ENCODE results near the gene PNMT. TPM values are rescaled to one million over a fixed set of nuclear protein-coding genes. Genes with fewer than 3 reads are reported as not detected.

Gene PNMT
- total RNA-seq, 3 donors from 2014 or later, result 0.23 to 2.0 (median 1.5) TPM

GRCh38 chr17:39714234-39714633 is 46.0 kb downstream of the PNMT start:
- intact Hi-C loops (cut with DNase I, micrococcal nuclease), result no loop called here
- Histone ChIP-seq H3K36me3 (ENCODE audit: low read depth) (peaks cover 4% of the 10 kb centered on the region), H3K4me3 (no peak overlapping the region), H3K4me1 (ENCODE audit: low read depth) (peaks cover 22% of the 10 kb centered on the region), H3K9me3 (no peaks in the 10 kb centered on the region)
- ATAC-seq (no peak), DNase-seq (peak in 1 of 3 donors; percentile 7)
- no peak for TF ChIP-seq CTCF (IDR thresholded peaks at IDR 0.05)

- no peak for ATAC-seq
- TF ChIP-seq CTCF (IDR thresholded peaks at IDR 0.05), result no peak
- H3K4me1 ChIP-seq (ENCODE audit: low read depth), result peaks cover 22% of the 10 kb centered on the region
- peak in 1 of 3 donors; percentile 51 for DNase-seq
- H3K4me3 ChIP-seq, result no peak overlapping the region
- intact Hi-C loops (cut with DNase I, micrococcal nuclease), result no loop called here
- H3K36me3 ChIP-seq (ENCODE audit: low read depth), result peaks cover 4% of the 10 kb centered on the region
- H3K9me3 ChIP-seq, result no peaks in the 10 kb centered on the region
Observed at GRCh38 chr17:39715375-39716072, 47.3 kb downstream of the PNMT start.

GRCh38 chr17:39716073-39716818 is 48.0 kb downstream of the PNMT start:
- Histone ChIP-seq H3K4me1 (ENCODE audit: low read depth) (peaks cover 22% of the 10 kb centered on the region), H3K9me3 (no peaks in the 10 kb centered on the region), H3K36me3 (ENCODE audit: low read depth) (peaks cover 4% of the 10 kb centered on the region), H3K4me3 (no peak overlapping the region)
- intact Hi-C loops (cut with DNase I, micrococcal nuclease), result no loop called here
- DNase-seq (peak in 2 of 3 donors; percentile 53 to 57), ATAC-seq (peak; percentile 48)
- no peak for TF ChIP-seq CTCF (IDR thresholded peaks at IDR 0.05)

GRCh38 chr17:39716879-39717536 is 48.8 kb downstream of the PNMT start:
- peak; percentile 93 for ATAC-seq
- TF ChIP-seq CTCF (IDR thresholded peaks at IDR 0.05), result no peak
- peaks cover 2% of the 10 kb centered on the region for H3K36me3 ChIP-seq (ENCODE audit: low read depth)
- peaks cover 22% of the 10 kb centered on the region for H3K4me1 ChIP-seq (ENCODE audit: low read depth)
- H3K9me3 ChIP-seq, result no peaks in the 10 kb centered on the region
- no peak overlapping the region for H3K4me3 ChIP-seq
- DNase-seq, result peak; percentile 68 to 86 (median 85)
- intact Hi-C loops (cut with DNase I, micrococcal nuclease), result no loop called here

GRCh38 chr17:39717660-39718059 is 49.4 kb downstream of the PNMT start:
- Histone ChIP-seq H3K9me3 (no peaks in the 10 kb centered on the region), H3K4me3 (no peak overlapping the region), H3K4me1 (ENCODE audit: low read depth) (peaks cover 22% of the 10 kb centered on the region), H3K36me3 (ENCODE audit: low read depth) (no peaks in the 10 kb centered on the region)
- DNase-seq, result peak in 1 of 3 donors; percentile 14
- TF ChIP-seq CTCF (IDR thresholded peaks at IDR 0.05), result no peak
- intact Hi-C loops (cut with DNase I, micrococcal nuclease), result no loop called here
- no peak for ATAC-seq
